Non-pigmented ciliary epithelial cell (primary cell): Measurements from ENCODE around the gene S100Z.
"Not testable (repeated sequence)": the region's sequence is repeated elsewhere in the genome, so short reads cannot be mapped to it uniquely, and the experiment has no call there.

Experiments
- DNase-seq: peaks from one replicate; pipeline ENCODE4 v3.0.0-alpha.2; 2010; ENCODE audit warnings: low read depth

The S100Z gene

GRCh38 chr5:76826416-76826815 is 23.4 kb upstream of the S100Z start:
- DNase-seq: not testable (repeated sequence)

GRCh38 chr5:76831110-76831452 is 18.7 kb upstream of the S100Z start:
- no peak for DNase-seq

DNA sequence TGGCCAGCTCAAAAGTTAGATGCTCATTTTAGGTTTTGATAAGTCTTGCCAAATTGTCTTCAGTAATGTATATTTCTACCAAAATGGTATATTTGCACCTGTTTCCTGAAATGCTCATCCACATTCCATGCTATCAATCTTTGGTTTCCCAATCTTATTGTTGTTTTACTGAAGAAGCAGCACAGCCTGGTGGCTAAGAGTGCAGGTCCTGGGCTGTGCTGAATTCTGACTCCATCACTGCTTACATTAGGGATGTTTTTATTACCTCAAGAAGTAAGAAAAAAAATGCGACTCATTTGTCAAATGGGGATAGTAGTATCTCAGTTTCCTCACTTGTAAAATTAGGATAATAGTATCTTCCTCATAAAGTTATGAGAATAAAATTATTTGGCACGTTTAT is 13.6 kb upstream of the S100Z start:
- no peak for DNase-seq

DNA sequence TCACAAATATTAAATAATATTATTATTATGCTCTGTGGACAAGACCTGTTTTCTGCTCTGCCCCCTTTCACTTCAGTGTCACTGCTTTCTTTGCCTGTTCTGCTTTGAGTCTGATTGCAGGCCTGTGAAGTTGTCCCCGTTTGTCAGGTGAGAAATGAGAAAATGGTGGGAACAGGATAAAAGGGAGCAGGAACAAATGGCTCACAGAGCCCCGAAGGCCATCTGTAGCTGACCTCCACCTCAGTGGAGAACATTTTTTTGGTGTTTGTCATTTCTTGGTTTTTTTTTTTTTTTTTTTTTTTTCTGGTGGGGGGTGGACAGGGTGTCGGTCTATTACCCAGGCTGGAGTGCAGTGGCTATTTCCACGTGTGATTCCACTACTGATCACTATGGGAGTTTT is 13.2 kb upstream of the S100Z start:
- no peak for DNase-seq

DNA sequence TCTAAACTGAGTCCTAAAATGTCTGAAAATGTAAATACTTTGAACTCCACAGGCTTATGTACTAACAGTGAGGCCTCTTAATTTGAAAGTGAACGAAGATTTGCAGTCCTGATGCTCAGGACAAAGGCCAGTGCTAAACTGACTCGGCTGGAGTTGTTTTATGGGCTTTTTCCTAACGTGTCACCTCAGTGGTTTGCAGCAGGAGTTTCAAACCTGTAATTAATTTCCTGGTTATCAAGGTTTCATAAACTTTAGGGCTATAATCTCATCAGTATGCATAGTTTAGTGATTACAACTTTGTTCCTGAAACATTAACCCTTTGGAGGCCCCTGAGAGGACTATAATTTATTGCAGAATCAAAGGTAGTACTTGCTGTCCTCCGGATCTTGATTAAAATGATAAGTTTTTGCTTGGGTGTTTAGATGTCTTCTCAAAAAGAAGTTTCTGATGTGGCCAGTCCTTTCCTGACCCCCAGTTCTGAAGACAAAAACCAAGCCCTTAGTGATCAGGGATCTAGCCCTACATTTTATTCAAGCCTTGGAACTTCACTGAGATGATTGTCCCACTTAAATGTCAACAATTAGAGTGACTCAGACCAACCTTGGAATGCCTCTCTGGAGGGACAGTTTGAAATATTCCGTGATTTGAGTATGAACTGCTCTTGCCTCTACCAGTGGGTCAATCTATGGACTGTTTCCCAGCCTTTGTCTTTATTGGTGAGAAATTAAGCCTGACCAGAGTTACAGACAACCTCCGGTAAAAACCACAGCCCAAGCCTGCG is 11.1 kb upstream of the S100Z start:
- no peak for DNase-seq

DNA sequence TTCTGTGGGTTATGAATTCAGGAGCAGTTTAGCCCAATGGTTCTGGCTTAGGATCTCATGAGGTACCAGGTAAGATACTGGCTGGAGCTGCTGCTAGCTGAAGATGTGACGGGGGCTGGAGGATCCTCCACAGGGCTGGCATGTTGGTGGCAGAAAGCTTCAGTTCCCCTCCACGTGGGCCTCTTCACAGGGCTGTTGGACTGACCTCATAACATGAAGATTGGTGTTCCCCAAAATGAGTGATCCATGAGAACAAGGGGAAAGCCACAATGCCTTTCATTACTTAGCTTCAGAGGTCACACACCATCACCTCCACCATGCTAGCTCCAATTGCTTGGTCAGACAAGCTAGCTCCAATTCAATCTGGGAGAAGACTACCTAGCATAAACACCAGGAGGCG is 8.5 kb upstream of the S100Z start:
- no peak for DNase-seq

GRCh38 chr5:76845890-76846289 is 3.9 kb upstream of the S100Z start:
- no peak for DNase-seq

- no peak for DNase-seq
Observed at GRCh38 chr5:76850543-76851145, 830 bp downstream of the S100Z start.

GRCh38 chr5:76851728-76852369 is 2.0 kb downstream of the S100Z start:
- no peak for DNase-seq

DNA sequence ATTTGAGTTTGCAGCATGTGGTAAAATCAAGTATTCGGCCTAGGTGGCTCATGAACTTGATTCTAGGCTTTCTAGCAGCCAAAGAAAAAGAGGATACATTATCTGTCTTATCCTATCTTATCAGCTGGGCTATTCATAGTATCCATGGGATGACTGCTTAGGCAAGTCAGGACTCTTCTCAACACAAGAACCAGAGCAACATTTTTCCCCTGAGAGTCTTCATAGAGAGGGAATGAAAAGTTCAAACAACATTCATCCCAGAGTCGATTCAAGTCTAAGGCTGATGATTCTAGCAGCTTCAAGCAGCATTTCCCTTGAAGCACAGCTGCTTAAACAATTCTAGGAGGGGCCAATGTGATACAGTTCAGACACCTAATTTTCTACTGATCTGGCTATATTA is 3.0 kb downstream of the S100Z start:
- no peak for DNase-seq

DNA sequence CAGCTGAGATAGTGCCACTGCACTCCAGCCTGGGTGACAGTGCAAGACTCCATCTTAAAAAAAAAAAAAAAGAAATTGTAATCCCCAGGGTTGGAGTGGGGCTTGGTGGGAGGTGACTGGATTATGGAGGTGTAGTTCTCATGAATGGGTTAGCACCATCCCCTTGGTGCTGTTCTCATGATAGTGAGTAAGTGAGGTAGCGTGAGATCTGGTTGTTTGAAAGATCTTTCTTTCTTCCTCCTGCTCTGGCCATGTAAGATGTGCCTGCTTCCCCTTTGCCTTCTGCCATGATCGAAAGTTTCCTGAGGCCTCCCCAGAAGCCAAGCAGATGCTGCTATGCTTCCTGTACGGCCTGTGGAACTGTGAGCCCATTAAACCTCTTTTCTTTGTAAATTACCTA is 3.9 kb downstream of the S100Z start:
- DNase-seq: not testable (repeated sequence)

GRCh38 chr5:76854644-76855043 is 4.8 kb downstream of the S100Z start:
- no peak for DNase-seq

- DNase-seq: not testable (repeated sequence)
Observed at GRCh38 chr5:76855501-76855900, 5.7 kb downstream of the S100Z start.

DNA sequence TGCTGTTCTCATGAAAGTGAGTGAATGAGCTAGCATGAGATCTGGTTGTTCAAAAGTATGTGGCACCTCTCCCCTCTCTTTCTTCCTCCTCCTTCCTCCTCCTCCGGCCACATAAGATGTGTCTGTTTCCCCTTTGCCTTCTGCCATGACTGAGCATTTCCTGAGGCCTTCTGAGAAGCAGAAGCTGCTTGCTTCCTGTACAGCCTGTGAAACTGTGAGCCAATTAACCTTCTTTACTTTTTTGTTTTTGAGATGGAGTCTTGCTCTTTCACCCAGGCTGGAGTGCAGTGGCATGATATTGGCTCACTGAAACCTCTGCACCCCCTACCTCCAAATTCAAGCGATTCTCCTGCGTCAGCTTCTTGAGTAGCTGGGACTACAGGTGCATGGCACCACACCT is 6.1 kb downstream of the S100Z start:
- no peak for DNase-seq

DNA sequence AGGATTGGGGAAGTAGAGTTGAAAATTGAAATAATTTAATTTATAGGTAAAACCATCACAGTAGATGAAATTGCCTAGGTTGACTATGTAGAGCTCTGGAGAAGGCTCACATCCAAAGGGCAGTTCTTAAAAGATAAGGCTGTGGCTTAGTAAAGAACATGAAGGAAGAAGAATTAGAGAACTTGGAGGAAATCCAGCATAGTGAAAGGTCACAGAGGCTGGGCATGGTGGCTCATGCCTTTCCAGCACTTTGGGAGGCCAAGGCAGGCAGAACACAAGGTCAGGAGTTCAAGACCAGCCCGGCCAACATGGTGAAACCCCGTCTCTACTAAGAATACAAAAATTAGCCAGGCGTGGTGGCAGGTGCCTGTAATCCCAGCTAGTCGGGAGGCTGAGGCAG is 7.0 kb downstream of the S100Z start:
- not testable (repeated sequence) for DNase-seq

DNA sequence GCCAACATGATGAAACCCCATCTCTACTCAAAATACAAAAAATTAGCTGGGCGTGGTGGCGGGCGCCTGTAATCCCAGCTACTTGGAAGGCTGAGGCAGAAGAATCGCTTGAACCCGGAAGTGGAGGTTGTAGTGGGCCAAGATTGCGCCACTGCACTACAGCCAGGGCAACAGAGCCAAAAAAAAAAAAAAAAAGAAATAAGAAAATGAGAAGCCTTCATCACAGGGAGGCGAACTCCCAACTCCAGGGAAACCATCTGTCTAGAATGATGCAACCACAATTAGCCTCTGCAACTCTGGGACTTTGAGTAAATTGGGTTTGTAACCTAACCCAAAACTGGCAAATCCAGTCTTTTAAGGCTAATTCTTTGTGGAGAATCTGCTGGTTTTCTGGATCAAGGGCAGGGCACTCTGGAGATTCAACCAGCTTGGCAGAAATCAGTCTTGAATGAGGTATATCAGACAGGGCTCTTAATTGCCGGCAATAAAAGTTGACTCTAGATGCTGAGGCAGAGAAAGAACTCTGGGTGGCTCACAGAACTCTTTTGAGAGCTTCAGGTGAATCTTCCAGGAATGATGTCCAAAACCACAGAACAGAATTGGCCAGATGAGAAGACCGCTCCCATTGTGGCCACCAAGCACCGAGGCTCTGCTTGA is 9.9 kb downstream of the S100Z start:
- no peak for DNase-seq

DNA sequence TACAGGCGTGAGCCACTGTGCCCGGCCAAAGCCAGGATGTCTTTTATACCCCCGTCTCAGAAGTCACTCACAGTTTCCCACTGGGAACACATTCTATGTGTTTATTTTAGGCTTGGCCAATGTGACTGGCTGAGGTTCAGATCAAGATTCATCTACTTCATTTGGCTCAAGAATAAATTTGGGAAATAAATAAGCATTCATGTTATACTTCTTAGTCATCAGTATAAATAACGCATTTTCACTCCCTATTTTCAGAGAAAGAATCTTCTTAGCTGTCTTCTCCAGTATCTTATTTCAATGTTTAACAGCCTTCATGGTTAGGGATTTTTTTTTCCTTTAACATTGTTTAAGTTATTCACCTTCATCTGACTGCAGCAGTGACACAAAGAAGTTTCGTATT is 11.8 kb downstream of the S100Z start:
- no peak for DNase-seq

GRCh38 chr5:76863001-76863400 is 13.2 kb downstream of the S100Z start:
- DNase-seq: no peak

GRCh38 chr5:76866503-76866902 is 16.7 kb downstream of the S100Z start:
- DNase-seq: no peak

DNA sequence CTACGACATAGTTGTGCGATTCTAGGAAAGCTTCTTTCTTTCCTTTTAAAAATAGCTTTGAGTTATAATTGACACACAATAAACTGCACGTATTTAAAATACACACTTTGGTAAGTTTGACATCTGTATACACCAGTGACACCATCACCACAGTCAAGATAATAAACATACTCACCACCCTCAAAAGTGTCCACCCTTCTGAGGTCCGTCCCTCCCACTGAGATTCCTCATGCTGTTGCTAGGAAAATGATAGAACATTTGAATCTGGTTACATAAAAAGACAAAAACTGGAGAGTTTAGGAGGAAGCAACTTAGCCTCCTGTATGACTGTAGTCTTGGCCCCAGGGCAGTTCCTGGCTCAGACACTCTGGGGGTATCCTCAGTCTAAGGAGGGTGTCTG is 17.2 kb downstream of the S100Z start:
- no peak for DNase-seq

GRCh38 chr5:76867827-76868693 is 18.2 kb downstream of the S100Z start:
- DNase-seq: peak; percentile 42

DNA sequence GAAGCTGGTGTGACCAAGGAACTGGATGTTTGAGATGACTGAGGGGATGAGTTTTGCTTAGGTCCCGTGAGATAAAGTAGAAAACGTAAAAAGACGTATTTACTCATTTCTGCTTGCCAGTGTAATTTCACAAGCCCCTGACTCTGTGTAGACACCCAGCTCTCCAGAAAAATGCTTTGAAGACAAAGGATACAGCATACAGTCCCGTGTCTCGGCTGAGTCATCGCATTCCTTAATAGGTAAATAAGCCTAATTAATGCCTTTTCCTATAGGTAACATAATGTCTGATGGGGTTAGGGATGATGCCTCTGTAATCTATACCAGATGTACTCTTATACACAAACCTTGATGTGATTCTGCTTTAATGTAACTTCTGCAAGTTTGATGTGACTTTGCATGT is 20.2 kb downstream of the S100Z start:
- DNase-seq: no peak
